Keratinocyte (primary cell): ENCODE measurements around the gene SSTR4. TPM values are rescaled to one million over a fixed set of nuclear protein-coding genes. Genes with fewer than 3 reads are reported as not detected.

Source experiments
- DNase-seq: peaks from one replicate; pipeline ENCODE4 v3.0.0-alpha.2; 2011; ENCODE audit warnings: low read depth, missing footprints, low spot score
- FAIRE-seq: peaks from 2 replicates; lab custom pipeline; 2011; peaks lifted over from hg19 to GRCh38; lab: Jason Lieb, UNC
- H2AFZ ChIP-seq: 2 replicates; pipeline ENCODE4 v1.6.0; 2012; ENCODE audit warnings: low read length, control low read depth, inconsistent platforms; ENCODE audit not compliant: control insufficient read depth
- H3K27ac ChIP-seq: 2 replicates; pipeline ENCODE4 v1.5.1; 2011; ENCODE audit warnings: low read length; ENCODE audit not compliant: control insufficient read depth, insufficient read depth
- H3K27me3 ChIP-seq: 3 replicates; pipeline ENCODE4 v1.6.0; 2011; ENCODE audit warnings: low read length; ENCODE audit not compliant: control insufficient read depth, insufficient read depth; ENCODE audit errors: extremely low read depth
- H3K36me3 ChIP-seq, 2 experiments: 2 replicates in 1 of 2; 3 replicates in 1 of 2; pipeline ENCODE4 v1.5.1; 2011; ENCODE audit warnings: low read length in 2 of 2, mild to moderate bottlenecking in 1 of 2; ENCODE audit not compliant: control insufficient read depth in 2 of 2, insufficient read depth in 2 of 2; ENCODE audit errors: extremely low read depth in 1 of 2
- H3K4me1 ChIP-seq: 3 replicates; pipeline ENCODE4 v1.5.1; 2011; ENCODE audit warnings: low read length; ENCODE audit not compliant: control insufficient read depth, insufficient read depth; ENCODE audit errors: extremely low read depth
- H3K4me2 ChIP-seq: 3 replicates; pipeline ENCODE4 v1.6.0; 2011; ENCODE audit warnings: low read depth, low read length; ENCODE audit not compliant: control insufficient read depth, insufficient read depth; ENCODE audit errors: extremely low read depth
- H3K4me3 ChIP-seq, 3 experiments: fragments of 200-600 bp in 1 of 3; sonication (generic) in 1 of 3; 2 replicates in 2 of 3; 3 replicates in 1 of 3; pipeline ENCODE4 v1.5.1; 2011 to 2016; ENCODE audit warnings: low read length in 3 of 3, mild to moderate bottlenecking in 3 of 3, control low read depth in 2 of 3, inconsistent platforms in 1 of 3, low read depth in 1 of 3, mixed read lengths in 1 of 3, mixed run types in 1 of 3, moderate library complexity in 1 of 3; ENCODE audit not compliant: control insufficient read depth in 2 of 3, insufficient read depth in 2 of 3; ENCODE audit errors: extremely low read depth in 1 of 3
- H3K79me2 ChIP-seq: 2 replicates; pipeline ENCODE4 v1.6.0; 2012; ENCODE audit warnings: low read length; ENCODE audit not compliant: control insufficient read depth, insufficient read depth
- H3K9ac ChIP-seq: 3 replicates; pipeline ENCODE4 v1.6.0; 2011; ENCODE audit warnings: low read length; ENCODE audit not compliant: control insufficient read depth, insufficient read depth; ENCODE audit errors: extremely low read depth
- H3K9me1 ChIP-seq: 3 replicates; pipeline ENCODE4 v1.6.0; 2011; ENCODE audit warnings: low read length; ENCODE audit not compliant: control insufficient read depth, insufficient read depth; ENCODE audit errors: extremely low read depth
- H3K9me3 ChIP-seq: 2 replicates; pipeline ENCODE4 v1.5.1; 2012; ENCODE audit warnings: low read depth, low read length; ENCODE audit not compliant: control insufficient read depth
- H4K20me1 ChIP-seq: 3 replicates; pipeline ENCODE4 v1.6.0; 2011; ENCODE audit warnings: low read length; ENCODE audit not compliant: control insufficient read depth, insufficient read depth; ENCODE audit errors: extremely low read depth
- CTCF ChIP-seq, 3 experiments: IDR thresholded peaks in 1 of 3; conservative IDR thresholded peaks in 1 of 3; optimal IDR thresholded peaks in 1 of 3; 2 replicates in 2 of 3; 3 replicates in 1 of 3; pipeline versions ENCODE3 to v1.5.1; 2011; ENCODE audit warnings: low read length in 3 of 3, mild to moderate bottlenecking in 3 of 3, moderate library complexity in 2 of 3, control low read depth in 1 of 3, inconsistent platforms in 1 of 3; ENCODE audit not compliant: insufficient read depth in 2 of 3; ENCODE audit errors: extremely low read depth in 1 of 3
- EZH2 ChIP-seq: IDR thresholded peaks from one replicate; pipeline ENCODE4 v1.6.1; 2012; ENCODE audit warnings: inconsistent platforms, mild to moderate bottlenecking, low read length, moderate library complexity
- dilution Hi-C: fragments of 300-500 bp; cut with MboI; formaldehyde crosslinking; loops from one replicate; pipeline ENCODE4 v1.7.0; 2020; ENCODE audit warnings: low sequenced_read_pairs; ENCODE audit not compliant: extremely low pct_ligation_motif_present
- polyA plus RNA-seq, 5 experiments: library from polyadenylated mRNA; depleted of rRNA in 3 of 5; stranded (reverse) in 3 of 5; stranded (forward) in 1 of 5; unstranded in 1 of 5; fragments of >200 nt; gene quantifications; 1 replicate in 1 of 5; 2 replicates in 3 of 5; 3 replicates in 1 of 5; pipeline versions ENCODE4 v1.2.1 to v1.2.3, GENCODE V29; 2011 to 2012; ENCODE audit warnings: missing spikeins in 2 of 5, low read depth in 1 of 5, low replicate concordance in 1 of 5

Gene SSTR4
- polyA plus RNA-seq, 1 donor (not counting 4 experiments of a cell fraction or from before 2014, with no cell fraction given): not detected

DNA sequence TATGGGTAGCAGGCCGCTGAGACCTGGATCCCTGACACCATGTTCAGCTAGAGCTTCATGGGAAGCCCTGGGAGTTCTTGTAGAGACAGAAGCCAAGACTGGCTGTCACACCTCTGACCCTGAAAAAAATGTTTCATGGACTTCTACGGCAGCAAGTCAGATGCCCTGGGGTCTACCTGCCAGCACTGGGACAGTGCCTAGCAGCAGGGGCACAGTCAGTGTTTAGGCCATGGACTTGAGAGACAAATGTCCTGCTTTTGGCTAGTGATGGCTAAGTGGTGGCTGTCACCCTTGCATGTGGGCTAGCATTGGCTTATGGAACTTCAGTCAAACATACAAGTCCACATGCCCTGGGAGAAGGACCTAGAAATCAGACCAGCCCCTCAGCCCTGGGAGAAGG, 41.3 kb upstream of the SSTR4 start:
- Histone ChIP-seq H3K4me1 (no peaks in the 10 kb centered on the region), H3K9ac (no peak overlapping the region), H3K4me2 (no peak overlapping the region), H3K79me2 (no peaks in the 10 kb centered on the region), H3K4me3 (no peak overlapping the region), H3K27me3 (no peaks in the 10 kb centered on the region), H3K9me3 (no peaks in the 10 kb centered on the region), H4K20me1 (no peaks in the 10 kb centered on the region), H2AFZ (no peak overlapping the region), H3K36me3 (no peaks in the 10 kb centered on the region), H3K9me1 (no peaks in the 10 kb centered on the region), H3K27ac (no peak overlapping the region)
- dilution Hi-C loops: no loop called here
- TF ChIP-seq CTCF (optimal IDR thresholded peaks at IDR 0.05 in 1 of 3, IDR thresholded peaks at IDR 0.05 in 1 of 3, conservative IDR thresholded peaks at IDR 0.05 in 1 of 3; ENCODE audit: extremely low read depth in 1 of 3, insufficient read depth in 2 of 3, low read length in 3 of 3) (no peak), EZH2 (no peak)
- FAIRE-seq (no peak), DNase-seq (no peak)

GRCh38 chr20:22995923-22996322, 39.2 kb upstream of the SSTR4 start:
- no peaks in the 10 kb centered on the region for H3K4me1 ChIP-seq
- no peak for TF ChIP-seq EZH2
- TF ChIP-seq CTCF (optimal IDR thresholded peaks at IDR 0.05 in 1 of 3, IDR thresholded peaks at IDR 0.05 in 1 of 3, conservative IDR thresholded peaks at IDR 0.05 in 1 of 3; ENCODE audit: extremely low read depth in 1 of 3, insufficient read depth in 2 of 3, low read length in 3 of 3): no peak
- dilution Hi-C loops: no loop called here
- no peaks in the 10 kb centered on the region for H3K27me3 ChIP-seq
- FAIRE-seq (no peak), DNase-seq (no peak)
- H3K27ac ChIP-seq: no peak overlapping the region
- no peaks in the 10 kb centered on the region for H3K9me1 ChIP-seq
- H3K9me3 ChIP-seq: no peaks in the 10 kb centered on the region
- no peak overlapping the region for H2AFZ ChIP-seq
- H4K20me1 ChIP-seq: no peaks in the 10 kb centered on the region
- no peaks in the 10 kb centered on the region for H3K79me2 ChIP-seq
- no peak overlapping the region for H3K4me2 ChIP-seq
- H3K4me3 ChIP-seq: no peak overlapping the region
- no peaks in the 10 kb centered on the region for H3K36me3 ChIP-seq
- no peak overlapping the region for H3K9ac ChIP-seq
